CD4-positive, alpha-beta T cell treated with Interleukin-15 for 4 hours (primary cell): ENCODE results near the gene ZSWIM6.

Source experiments
- DNase-seq: peaks from one replicate; pipeline ENCODE4 v3.0.0-alpha.2; 2020; ENCODE audit warnings: low spot score

Gene ZSWIM6

DNA sequence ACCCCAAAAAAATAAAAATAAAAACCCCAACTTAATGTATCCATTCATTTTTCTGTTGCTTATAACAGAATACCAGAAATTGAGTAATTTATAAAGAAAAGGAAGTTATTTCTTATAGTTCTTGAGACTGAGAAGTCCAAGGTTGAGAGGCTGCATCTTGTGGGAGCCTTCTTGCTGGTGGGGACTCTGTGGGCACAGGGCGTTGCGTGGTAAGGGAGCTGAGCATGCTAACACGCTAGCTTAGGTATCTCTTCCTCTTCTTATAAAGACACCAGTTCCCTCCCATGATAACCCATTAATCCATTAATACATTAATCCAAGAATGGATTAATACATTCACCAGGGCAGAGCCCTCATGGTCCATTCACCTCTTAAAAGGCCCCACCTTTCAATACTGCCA lies 150.9 kb downstream of the ZSWIM6 start:
- no peak for DNase-seq

GRCh38 chr5:61486476-61486875 lies 154.4 kb downstream of the ZSWIM6 start:
- DNase-seq = no peak

DNA sequence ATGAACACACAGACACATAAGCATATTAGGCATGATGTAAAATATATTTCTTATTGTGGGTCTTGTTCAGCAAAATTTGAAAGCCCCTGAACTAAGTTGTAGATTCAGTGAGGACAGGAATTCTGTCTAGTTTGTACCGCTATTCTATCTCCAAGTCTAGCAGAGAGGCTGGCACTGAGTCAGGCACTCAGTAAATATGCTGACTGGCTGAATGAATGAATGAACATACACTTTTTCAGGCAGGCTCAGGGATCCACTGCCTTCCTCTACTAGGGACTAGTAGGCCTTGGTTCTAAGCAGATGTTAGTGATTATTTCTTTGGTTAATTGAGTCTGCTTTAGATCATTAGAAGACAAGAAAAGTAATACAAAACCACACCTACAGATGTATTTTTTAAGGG lies 157.5 kb downstream of the ZSWIM6 start:
- no peak for DNase-seq

GRCh38 chr5:61491861-61492260 lies 159.8 kb downstream of the ZSWIM6 start:
- no peak for DNase-seq

DNA sequence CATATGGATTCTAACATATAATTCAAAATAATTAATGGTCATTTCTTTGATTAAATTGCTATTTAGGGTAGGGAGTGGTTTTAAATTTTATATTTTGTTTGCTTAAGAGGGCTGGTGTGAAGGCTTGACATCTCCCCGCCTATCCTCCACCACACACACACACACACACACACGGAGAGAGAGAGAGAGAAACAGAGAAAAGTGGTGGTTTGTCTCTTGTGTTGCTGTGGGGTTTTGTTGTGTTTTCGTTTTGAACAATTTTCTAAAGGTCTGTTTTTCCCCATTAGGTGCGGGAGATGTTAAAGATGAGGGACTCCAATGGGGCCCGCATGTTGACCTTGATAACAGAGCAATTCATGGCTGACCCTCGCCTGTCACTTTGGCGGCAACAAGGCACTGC lies 161.9 kb downstream of the ZSWIM6 start:
- no peak for DNase-seq

GRCh38 chr5:61496446-61496845 lies 164.4 kb downstream of the ZSWIM6 start:
- no peak for DNase-seq

DNA sequence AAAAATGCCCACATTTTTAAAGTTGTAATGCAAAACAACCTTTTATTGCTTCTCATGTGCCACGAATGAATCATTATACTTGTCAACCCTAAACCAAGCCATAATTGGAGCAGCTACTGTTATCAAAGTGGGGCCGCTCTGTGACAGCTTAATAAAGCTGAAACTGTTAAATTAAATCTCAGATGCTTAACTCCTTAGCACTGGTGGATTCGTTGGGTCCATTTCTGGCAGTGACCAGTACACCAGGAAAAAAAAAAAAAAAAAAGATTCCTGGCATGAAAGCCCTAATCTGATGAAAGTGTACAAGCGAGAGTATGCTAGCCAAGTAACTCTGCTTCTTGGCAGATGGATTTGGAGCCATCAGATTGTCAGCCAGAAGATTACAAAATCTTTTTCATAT lies 164.8 kb downstream of the ZSWIM6 start:
- no peak for DNase-seq

DNA sequence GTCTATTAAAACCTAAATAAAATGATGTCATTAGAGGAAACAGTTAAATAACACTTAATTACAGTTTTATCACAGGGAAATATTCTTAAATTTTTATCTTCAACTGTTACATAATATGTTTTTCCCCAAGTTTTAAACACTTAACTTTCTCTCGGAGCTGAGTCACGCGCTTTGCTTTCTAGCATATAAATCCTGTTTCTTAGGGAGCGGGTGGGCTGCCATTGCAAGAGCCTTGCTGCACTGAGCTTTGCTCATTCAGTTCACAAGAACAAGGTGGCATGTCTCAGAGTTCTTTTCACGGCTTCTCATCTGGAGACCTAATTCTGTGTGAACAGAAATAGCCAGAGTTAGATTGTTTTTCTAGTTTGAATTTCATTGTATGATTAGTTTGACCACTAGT lies 166.1 kb downstream of the ZSWIM6 start:
- DNase-seq = no peak

- no peak for DNase-seq
Observed at GRCh38 chr5:61501971-61502370, 169.9 kb downstream of the ZSWIM6 start.

- no peak for DNase-seq
Observed at GRCh38 chr5:61504143-61504770, 172.2 kb downstream of the ZSWIM6 start.

DNA sequence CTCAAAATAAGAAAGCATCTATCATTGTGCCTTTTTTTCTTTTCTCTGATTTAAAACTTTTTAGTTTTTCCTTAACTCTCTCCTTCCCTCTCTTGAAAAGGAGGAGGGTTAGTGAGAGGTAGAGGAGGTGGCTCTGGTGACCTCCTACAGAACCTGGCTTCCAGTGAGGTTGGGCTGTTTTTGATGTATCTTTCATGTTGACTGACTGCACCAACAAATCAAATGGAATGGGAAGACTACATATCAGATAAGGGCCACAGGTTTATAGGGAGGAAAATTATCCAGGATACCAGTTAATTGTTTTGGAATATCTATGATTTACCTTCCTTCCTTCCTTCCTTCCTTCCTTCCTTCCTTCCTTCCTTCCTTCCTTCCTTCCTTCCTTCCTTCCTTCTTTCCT lies 173.2 kb downstream of the ZSWIM6 start:
- no peak for DNase-seq

GRCh38 chr5:61507232-61507631 lies 175.2 kb downstream of the ZSWIM6 start:
- DNase-seq = no peak

DNA sequence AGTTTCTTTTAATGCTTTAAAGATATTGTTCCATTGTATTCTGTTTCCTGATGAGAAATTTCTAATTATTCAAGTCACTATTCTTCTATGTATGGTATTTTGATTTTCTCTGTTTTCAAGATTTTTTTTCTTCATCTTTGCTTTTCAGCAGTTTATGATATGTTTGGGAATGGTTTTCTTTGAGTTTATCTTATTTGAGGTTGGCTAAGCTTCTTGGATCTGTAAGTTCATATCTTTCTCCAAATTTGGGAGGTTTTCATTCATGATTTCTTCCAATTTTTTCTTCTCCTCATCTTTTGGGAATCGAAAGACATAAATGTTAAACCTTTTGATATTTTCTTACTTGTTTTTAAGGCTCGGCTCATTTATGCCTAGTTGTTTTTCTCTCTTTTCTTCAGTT lies 184.9 kb downstream of the ZSWIM6 start:
- DNase-seq = no peak

DNA sequence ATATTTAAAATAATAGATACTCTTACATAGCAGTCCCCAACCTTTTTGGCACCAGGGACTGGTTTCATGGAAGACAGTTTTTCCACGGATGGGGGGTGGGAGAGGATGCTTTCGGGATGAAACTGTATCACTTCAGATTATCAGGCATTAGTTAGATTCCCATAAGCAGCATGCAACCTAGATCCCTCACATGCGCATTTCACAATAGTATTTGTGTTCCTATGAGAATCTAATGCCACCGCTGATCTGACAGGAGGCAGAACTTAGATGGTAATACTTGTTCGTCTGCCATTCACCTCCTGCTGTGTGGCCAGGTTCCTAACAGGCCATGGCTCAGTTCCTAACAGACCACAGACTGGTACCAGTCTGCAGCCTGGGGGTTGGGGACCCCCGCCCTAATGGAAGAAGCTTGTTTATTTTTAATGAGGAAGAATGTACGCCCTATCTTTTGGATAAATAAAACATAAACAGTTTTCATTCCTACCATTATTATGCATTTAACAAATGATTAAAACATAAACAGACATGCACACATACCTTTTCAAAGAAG lies 187.7 kb downstream of the ZSWIM6 start:
- no peak for DNase-seq

GRCh38 chr5:61523073-61523472 lies 191.0 kb downstream of the ZSWIM6 start:
- no peak for DNase-seq

GRCh38 chr5:61523997-61524396 lies 191.9 kb downstream of the ZSWIM6 start:
- no peak for DNase-seq

GRCh38 chr5:61525512-61526206 lies 193.6 kb downstream of the ZSWIM6 start:
- DNase-seq = no peak

GRCh38 chr5:61526207-61526519 lies 194.1 kb downstream of the ZSWIM6 start:
- no peak for DNase-seq

DNA sequence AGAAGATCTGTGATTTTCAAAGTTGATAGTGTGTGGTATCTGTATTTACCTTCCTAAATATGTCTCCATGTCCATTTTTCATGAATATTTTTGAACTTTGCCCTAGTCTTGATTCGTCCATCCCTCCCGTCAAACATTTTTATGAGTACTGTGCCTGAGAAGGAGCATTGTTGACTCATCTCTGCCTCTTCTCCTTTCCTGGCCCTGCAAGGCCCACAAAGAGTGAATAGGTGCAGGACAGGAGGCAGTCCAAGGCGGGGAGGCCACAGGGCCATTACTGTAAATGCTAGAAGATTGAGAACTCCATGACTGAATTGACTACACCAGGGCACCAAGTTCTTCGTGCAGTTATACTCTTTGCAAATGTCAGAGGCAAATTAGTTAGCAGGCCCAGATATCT lies 200.9 kb downstream of the ZSWIM6 start:
- no peak for DNase-seq

- DNase-seq = peak; percentile 16
Observed at GRCh38 chr5:61534481-61535267, 202.6 kb downstream of the ZSWIM6 start.

DNA sequence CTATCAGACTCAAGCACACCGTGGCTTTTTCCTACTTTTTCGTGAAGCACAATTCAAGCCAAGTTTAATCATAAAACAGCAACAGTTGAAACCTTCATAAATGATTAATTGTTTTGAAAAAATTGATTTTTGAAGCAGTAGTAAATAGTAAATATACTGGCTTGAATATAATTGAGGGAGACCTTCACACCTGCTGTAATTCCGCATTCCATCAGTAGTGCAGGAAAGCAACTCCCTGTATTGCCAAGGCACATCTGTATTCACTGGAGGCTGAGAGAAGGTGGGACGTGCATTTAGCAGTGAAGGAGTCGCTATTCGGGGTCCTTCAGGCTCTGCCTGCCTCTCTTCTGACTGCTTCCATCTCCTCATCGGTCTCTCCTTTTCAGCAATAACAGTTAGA lies 203.8 kb downstream of the ZSWIM6 start:
- no peak for DNase-seq

DNA sequence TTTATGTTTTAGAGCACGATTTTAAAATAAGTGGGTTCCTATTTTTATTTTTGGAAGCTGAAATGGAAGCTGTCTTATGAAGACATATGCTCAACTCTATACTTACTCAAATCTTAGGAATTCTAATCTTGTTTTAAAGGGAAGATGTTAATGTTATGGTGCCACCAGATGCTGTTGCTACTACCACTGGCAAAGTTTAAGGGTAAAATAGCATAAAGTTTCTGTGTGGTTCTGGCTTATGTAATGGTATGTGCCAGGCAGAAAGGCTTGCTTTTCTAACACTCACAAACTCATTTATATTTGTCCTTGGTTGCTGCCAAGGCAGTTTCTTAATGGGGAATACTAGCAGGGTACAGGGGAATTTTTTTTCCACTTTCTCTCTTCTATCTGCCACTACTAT lies 204.9 kb downstream of the ZSWIM6 start:
- no peak for DNase-seq
